ENCODE measurements around the gene TUSC1. TPM values are rescaled to one million over a fixed set of nuclear protein-coding genes. Genes with fewer than 3 reads are reported as not detected.

Gene TUSC1
- total and polyA plus RNA-seq, 2 of the 8 experiments (the other 6 are each of a cell fraction or from before 2014, with no cell fraction given), result 4.3 to 4.6 TPM

- Histone ChIP-seq H3K4me2 (ENCODE audit: insufficient read depth in 1 of 2, low read depth in 2 of 2, low read length in 2 of 2) (peak overlapping the region; percentile 50 to 73), H2BK20ac (ENCODE audit: low read length) (no peak overlapping the region), H3K4me3 (ENCODE audit: extremely low read depth in 1 of 4, insufficient read depth in 2 of 4, low read depth in 3 of 4, low read length in 4 of 4) (peak overlapping the region; percentile 49 to 76 (median 56)), H3K27me3 (replicated peaks in 1 of 4; ENCODE audit: control insufficient read depth in 3 of 4, extremely low read depth in 1 of 4, insufficient read depth in 3 of 4, low read length in 3 of 4) (peaks cover 0 to 3% (median 0%) of the 10 kb centered on the region in 4 experiments; a peak in 1 of 7 replicates), H2BK15ac (ENCODE audit: low read length) (no peak overlapping the region), H3K27ac (ENCODE audit: low read depth, low read length) (no peak overlapping the region), H2BK12ac (ENCODE audit: low read depth, low read length) (0 out of 2 replicates have a peak overlapping the region, but pooled peaks have one; percentile 39), H3K4ac (replicated peaks; ENCODE audit: insufficient read length, low read depth, low read length) (peak overlapping the region; percentile 38), H2AK5ac (ENCODE audit: low read depth, low read length) (no peak overlapping the region), H3K79me2 (ENCODE audit: control insufficient read depth in 1 of 2, insufficient read depth in 2 of 2, low read length in 2 of 2) (no peaks in the 10 kb centered on the region), H3K9me3 (ENCODE audit: insufficient read depth in 2 of 2, low read depth in 1 of 2, low read length in 1 of 2) (no peaks in the 10 kb centered on the region), H4K8ac (ENCODE audit: extremely low read depth, insufficient read depth, low read length) (peak overlapping the region; percentile 95), H4K20me1 (replicated peaks in 1 of 2; ENCODE audit: control insufficient read depth in 1 of 2, insufficient read depth in 2 of 2, low read length in 2 of 2) (no peaks in the 10 kb centered on the region), H3K23ac (ENCODE audit: insufficient read length) (no peak overlapping the region), H3K18ac (ENCODE audit: extremely low read depth, low read length) (peak overlapping the region; percentile 7), H3K79me1 (ENCODE audit: low read depth, low read length) (no peaks in the 10 kb centered on the region), H3K56ac (replicated peaks; ENCODE audit: insufficient read length, low read depth, low read length) (peak overlapping the region; percentile 69), H3K9ac (replicated peaks in 1 of 4; ENCODE audit: extremely low read depth in 1 of 4, low read depth in 3 of 4, low read length in 3 of 4) (peak overlapping the region; percentile 72 to 84 (median 78); a peak in 6 of 7 replicates), H4K91ac (replicated peaks; ENCODE audit: insufficient read length, low read length) (peak overlapping the region; percentile 93), H3K36me3 (ENCODE audit: control insufficient read depth in 2 of 4, insufficient read depth in 4 of 4, low read length in 3 of 4) (no peaks in the 10 kb centered on the region), H3K23me2 (ENCODE audit: low read depth, low read length) (peaks cover 2% of the 10 kb centered on the region; the same call in 1 of the 2 replicates), H2BK120ac (replicated peaks; ENCODE audit: low read depth, low read length) (no peak overlapping the region), H4K5ac (ENCODE audit: insufficient read length, low read depth, low read length) (peak overlapping the region; percentile 30), H2BK5ac (ENCODE audit: low read depth, low read length) (no peak overlapping the region; the same call in 1 of the 2 replicates), H2AFZ (ENCODE audit: low read length) (0 out of 2 replicates have a peak overlapping the region, but pooled peaks have one; percentile 6), H3K4me1 (replicated peaks in 1 of 4; ENCODE audit: control insufficient read depth in 3 of 4, insufficient read depth in 4 of 4, low read length in 3 of 4) (peaks cover 0 to 9% (median 2%) of the 10 kb centered on the region in 4 experiments; a peak in 4 of 7 replicates), H3K14ac (ENCODE audit: insufficient read length) (no peak overlapping the region)
- POLR2A ChIA-PET (ENCODE audit: partially characterized antibody), result interaction anchor here (0.7 to 0.9 kb wide), 3 partner anchors 14 to 237 kb away, joined by 3 to 4 read pairs (median 3); no protein-coding TSS in a partner anchor
- peak in 1 of 2 experiments; percentile 82 for DNase-seq (ENCODE audit: low read depth in 1 of 2, low spot score in 2 of 2)
- no peak for FAIRE-seq
- WGBS, 2 experiments (ENCODE audit: extremely low coverage in 1 of 2, insufficient coverage in 1 of 2, insufficient read length in 1 of 2, insufficient replicate concordance in 2 of 2, low coverage in 1 of 2, low lambda C conversion rate in 2 of 2, missing lambda C conversion rate in 1 of 2), result 16% methylated on average over 35 of the region's 77 CpGs; no CpG with 5 or more reads in 1 of the 2 experiments
- CTCF ChIA-PET (ENCODE audit: partially characterized antibody), result interaction anchor here (0.6 to 1.6 kb wide), 2 partner anchors 38 to 1133 kb away, joined by 3 to 5 read pairs; no protein-coding TSS in a partner anchor
- TF ChIP-seq CTBP2 (IDR thresholded peaks at IDR 0.05; ENCODE audit: borderline replicate concordance, insufficient read depth, insufficient read length, low read length), result no peak
- no peak for TF ChIP-seq FOSL1 (IDR thresholded peaks at IDR 0.05; ENCODE audit: insufficient read depth, low read depth, low read length)
These were observed 720 bp downstream of the TUSC1 start for GRCh38 chr9:25677301-25678146.
